ENCODE results near the gene MCFD2. TPM values are rescaled to one million over a fixed set of nuclear protein-coding genes. Genes with fewer than 3 reads are reported as not detected.

Gene MCFD2
- polyA plus RNA-seq, 1 of the 3 experiments (the other 2 are of a cell fraction) = 88.2 TPM

- POLR2A ChIA-PET = no interaction called here
- H3K36me3 ChIP-seq (replicated peaks in 1 of 2; ENCODE audit: control insufficient read depth in 1 of 2, insufficient read depth in 2 of 2, low read length in 1 of 2) = peaks cover 15 to 19% of the 10 kb centered on the region in 2 experiments
- DNase-seq = no peak
Observed at GRCh38 chr2:46952171-46952570, 36.6 kb upstream of the MCFD2 start.

GRCh38 chr2:46951290-46952064 is 35.9 kb upstream of the MCFD2 start:
- Histone ChIP-seq H3K9me3 (no peaks in the 10 kb centered on the region), H3K4me1 (ENCODE audit: control insufficient read depth in 1 of 2, insufficient read depth in 2 of 2, low read depth in 1 of 2, low read length in 1 of 2) (peaks cover 2 to 13% of the 10 kb centered on the region in 2 experiments; a peak in 3 of 4 replicates), H3K4me3 (ENCODE audit: low read depth in 2 of 2, low read length in 1 of 2) (no peak overlapping the region), H3K9me2 (no peaks in the 10 kb centered on the region), H3K4me2 (no peak overlapping the region), H3K27me3 (ENCODE audit: insufficient read depth) (no peaks in the 10 kb centered on the region), H3K27ac (ENCODE audit: low read depth in 2 of 2, low read length in 1 of 2) (no peak overlapping the region), H3K36me3 (replicated peaks in 1 of 2; ENCODE audit: control insufficient read depth in 1 of 2, insufficient read depth in 2 of 2, low read length in 1 of 2) (peaks cover 8 to 18% of the 10 kb centered on the region in 2 experiments), H3F3A (replicated peaks; ENCODE audit: insufficient read depth) (peaks cover 21% of the 10 kb centered on the region), H3K79me2 (ENCODE audit: insufficient read depth) (peaks cover 42% of the 10 kb centered on the region; the same call in 1 of the 2 replicates), H4K20me1 (ENCODE audit: insufficient read depth) (no peaks in the 10 kb centered on the region), H2AFZ (ENCODE audit: low read depth) (no peak overlapping the region), H3K9ac (no peak overlapping the region)
- no peak for TF ChIP-seq CTCF (IDR thresholded peaks at IDR 0.05)
- no peak for TF ChIP-seq GATA2 (CRISPR knock-in tag; IDR thresholded peaks at IDR 0.05)
- no peak for TF ChIP-seq EP300 (IDR thresholded peaks at IDR 0.05; ENCODE audit: borderline replicate concordance in 1 of 2, low read depth in 1 of 2, low read length in 1 of 2)
- no peak for TF ChIP-seq RAD21 (IDR thresholded peaks at IDR 0.05; ENCODE audit: low read length)
- no peak for TF ChIP-seq SIN3A (IDR thresholded peaks at IDR 0.05; ENCODE audit: borderline replicate concordance, low read depth, low read length)
- no peak for TF ChIP-seq ZBTB33 (IDR thresholded peaks at IDR 0.05; ENCODE audit: borderline replicate concordance, low read depth)
- no peak for TF ChIP-seq NRF1 (IDR thresholded peaks at IDR 0.05; ENCODE audit: low read depth, low read length)
- TF ChIP-seq ELF1 (IDR thresholded peaks at IDR 0.05) = no peak
- TF ChIP-seq MAX (IDR thresholded peaks at IDR 0.05; ENCODE audit: low read depth) = no peak
- no peak for TF ChIP-seq EZH2phosphoT487 (IDR thresholded peaks at IDR 0.05; ENCODE audit: borderline replicate concordance, low read depth)
- TF ChIP-seq NFIC (IDR thresholded peaks at IDR 0.05; ENCODE audit: borderline replicate concordance) = no peak
- no peak for TF ChIP-seq SMC3 (IDR thresholded peaks at IDR 0.05; ENCODE audit: low read depth, low read length)
- no peak for TF ChIP-seq MEF2A (IDR thresholded peaks at IDR 0.05; ENCODE audit: borderline replicate concordance, low read depth)
- no peak for TF ChIP-seq CHD2 (IDR thresholded peaks at IDR 0.05; ENCODE audit: low read length, partially characterized antibody)
- no peak for TF ChIP-seq GABPA (IDR thresholded peaks at IDR 0.05; ENCODE audit: low read depth)
- no peak for TF ChIP-seq FOXJ3 (CRISPR knock-in tag; IDR thresholded peaks at IDR 0.05)
- no peak for TF ChIP-seq TCF12 (IDR thresholded peaks at IDR 0.05)
- TF ChIP-seq POLR2AphosphoS5 (IDR thresholded peaks at IDR 0.05; ENCODE audit: low read depth, low read length) = no peak
- no peak for TF ChIP-seq RFX5 (IDR thresholded peaks at IDR 0.05; ENCODE audit: low read length)
- POLR2A ChIA-PET = interaction anchor here (0.6 kb wide), 1 partner anchor 71 kb away, joined by 4 read pairs; no protein-coding TSS in a partner anchor
- no peak for DNase-seq
- CTCF ChIA-PET = interaction anchor here (0.6 to 1.0 kb wide), 2 partner anchors 14 to 33 kb away, joined by 3 read pairs; no protein-coding TSS in a partner anchor
- 92% methylated on average over 9 of the region's 9 CpGs for WGBS (ENCODE audit: low lambda C conversion rate)

More at GRCh38 chr2:46952171-46952570, 36.6 kb upstream of the MCFD2 start:
- Histone ChIP-seq H3K27ac (ENCODE audit: low read depth in 2 of 2, low read length in 1 of 2) (no peak overlapping the region), H3K79me2 (ENCODE audit: insufficient read depth) (peaks cover 39% of the 10 kb centered on the region; the same call in 1 of the 2 replicates), H3K4me2 (no peak overlapping the region), H2AFZ (ENCODE audit: low read depth) (no peak overlapping the region), H3K9me2 (no peaks in the 10 kb centered on the region), H3K27me3 (ENCODE audit: insufficient read depth) (no peaks in the 10 kb centered on the region), H4K20me1 (ENCODE audit: insufficient read depth) (no peaks in the 10 kb centered on the region), H3K9me3 (no peaks in the 10 kb centered on the region), H3F3A (replicated peaks; ENCODE audit: insufficient read depth) (peaks cover 21% of the 10 kb centered on the region), H3K4me1 (ENCODE audit: control insufficient read depth in 1 of 2, insufficient read depth in 2 of 2, low read depth in 1 of 2, low read length in 1 of 2) (peaks cover 2 to 13% of the 10 kb centered on the region in 2 experiments; a peak in 3 of 4 replicates), H3K9ac (no peak overlapping the region), H3K4me3 (ENCODE audit: low read depth in 2 of 2, low read length in 1 of 2) (no peak overlapping the region)
- TF ChIP-seq SIN3A (IDR thresholded peaks at IDR 0.05; ENCODE audit: borderline replicate concordance, low read depth, low read length) = no peak
- CTCF ChIA-PET = interaction anchor here (1.0 to 1.2 kb wide), 3 partner anchors 20 to 436 kb away, joined by 3 read pairs; no protein-coding TSS in a partner anchor
- WGBS (ENCODE audit: low lambda C conversion rate) = 97% methylated on average over 3 of the region's 3 CpGs

All from SK-N-SH (cell line).